Lower lobe of right lung (tissue), 2 donors: ENCODE data around the gene MMP27. TPM values are rescaled to one million over a fixed set of nuclear protein-coding genes. Genes with fewer than 3 reads are reported as not detected.

Experiments used
- ATAC-seq, 2 donors: fragments of 200-7000 bp; cut with Tn5 transposase; one replicate each; pipeline ENCODE4 v1.9.1; 2020 to 2022; ENCODE audit warnings: mild to moderate bottlenecking in 2 of 2, moderate library complexity in 2 of 2
- DNase-seq: peaks from one replicate; pipeline ENCODE4 v3.0.0-alpha.2; 2020
- H3K27ac ChIP-seq: fragments of 200-600 bp; one replicate; pipeline ENCODE4 v1.8.0; 2022
- H3K27me3 ChIP-seq: fragments of 200-600 bp; one replicate; pipeline ENCODE4 v1.8.0; 2022; ENCODE audit warnings: low read depth
- H3K36me3 ChIP-seq: fragments of 200-600 bp; one replicate; pipeline ENCODE4 v1.8.0; 2022; ENCODE audit warnings: mild to moderate bottlenecking
- H3K4me1 ChIP-seq: fragments of 200-600 bp; one replicate; pipeline ENCODE4 v1.8.0; 2022
- H3K4me3 ChIP-seq: fragments of 200-600 bp; one replicate; pipeline ENCODE4 v1.8.0; 2022; ENCODE audit warnings: mild to moderate bottlenecking
- H3K9me3 ChIP-seq: fragments of 200-600 bp; one replicate; pipeline ENCODE4 v1.8.0; 2022
- intact Hi-C: fragments of 100-400 bp; cut with DNase I; formaldehyde crosslinking; loops from one replicate; pipeline ENCODE4 v1.11.0; 2022
- total RNA-seq: library from RNA; stranded (reverse); fragmentation: NEBNext Ultra II Directional; extraction: Animal tissue kit (Norgen Biotek cat#: 25700); gene quantifications from one replicate; pipeline ENCODE4 v1.2.1, GENCODE V29; 2021
- TF ChIP-seq, protein P1 (sequence below): fragments of 200-600 bp; IDR thresholded peaks from one replicate; pipeline ENCODE4 v1.8.0; 2022; ENCODE audit warnings: antibody characterized with exemption, mild to moderate bottlenecking
- donor health status: DM: no; HTN: yes; CAD: no; lungs with severe emphysema.

Gene MMP27
- total RNA-seq, 1 donor from 2014 or later, result not detected

DNA sequence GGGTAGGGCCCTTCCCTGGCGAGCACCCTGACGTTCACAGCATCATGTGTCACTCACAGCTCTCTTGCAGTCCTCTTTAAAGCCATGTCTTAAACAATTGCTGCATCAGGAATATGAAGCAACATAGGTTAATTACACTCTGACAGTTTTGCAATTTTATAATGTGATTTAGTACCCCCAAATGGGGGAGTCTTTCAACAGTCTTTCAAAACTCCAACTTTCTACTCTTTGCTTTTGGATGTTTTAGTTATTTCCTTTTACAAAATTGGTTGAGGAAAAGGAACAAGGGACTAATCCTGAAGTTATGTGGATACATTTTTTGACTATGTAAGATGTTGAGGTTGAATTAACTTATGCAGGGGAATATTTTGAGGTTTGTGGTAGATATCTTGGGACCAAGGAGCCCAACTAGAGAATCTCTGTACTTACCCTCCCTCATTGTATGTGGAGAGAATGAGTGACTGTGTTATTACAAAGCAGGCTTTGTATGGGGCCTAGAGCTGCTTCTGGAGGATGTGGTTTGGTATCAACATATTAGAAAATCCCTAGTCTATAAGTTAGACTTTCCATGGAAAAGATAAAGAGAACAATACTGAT, 19.4 kb upstream of the MMP27 start, which contains the start of gene MMP8:
MMP8 (minus strand) TSS at position 51 of the 597 bp plus-strand sequence. CDS start 99 bp downstream, outside the sequence.
- intact Hi-C loops, result no loop called here
- TF ChIP-seq, protein P1, sequence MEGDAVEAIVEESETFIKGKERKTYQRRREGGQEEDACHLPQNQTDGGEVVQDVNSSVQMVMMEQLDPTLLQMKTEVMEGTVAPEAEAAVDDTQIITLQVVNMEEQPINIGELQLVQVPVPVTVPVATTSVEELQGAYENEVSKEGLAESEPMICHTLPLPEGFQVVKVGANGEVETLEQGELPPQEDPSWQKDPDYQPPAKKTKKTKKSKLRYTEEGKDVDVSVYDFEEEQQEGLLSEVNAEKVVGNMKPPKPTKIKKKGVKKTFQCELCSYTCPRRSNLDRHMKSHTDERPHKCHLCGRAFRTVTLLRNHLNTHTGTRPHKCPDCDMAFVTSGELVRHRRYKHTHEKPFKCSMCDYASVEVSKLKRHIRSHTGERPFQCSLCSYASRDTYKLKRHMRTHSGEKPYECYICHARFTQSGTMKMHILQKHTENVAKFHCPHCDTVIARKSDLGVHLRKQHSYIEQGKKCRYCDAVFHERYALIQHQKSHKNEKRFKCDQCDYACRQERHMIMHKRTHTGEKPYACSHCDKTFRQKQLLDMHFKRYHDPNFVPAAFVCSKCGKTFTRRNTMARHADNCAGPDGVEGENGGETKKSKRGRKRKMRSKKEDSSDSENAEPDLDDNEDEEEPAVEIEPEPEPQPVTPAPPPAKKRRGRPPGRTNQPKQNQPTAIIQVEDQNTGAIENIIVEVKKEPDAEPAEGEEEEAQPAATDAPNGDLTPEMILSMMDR, result no peak
- ATAC-seq (no peak), DNase-seq (no peak)
- no peaks in the 10 kb centered on the region for H3K4me1 ChIP-seq
- H3K9me3 ChIP-seq, result no peaks in the 10 kb centered on the region
- no peaks in the 10 kb centered on the region for H3K36me3 ChIP-seq
- no peaks in the 10 kb centered on the region for H3K27me3 ChIP-seq
- H3K4me3 ChIP-seq, result no peak within 1 kb of the TSS
- H3K27ac ChIP-seq, result no peak within 1 kb of the TSS

DNA sequence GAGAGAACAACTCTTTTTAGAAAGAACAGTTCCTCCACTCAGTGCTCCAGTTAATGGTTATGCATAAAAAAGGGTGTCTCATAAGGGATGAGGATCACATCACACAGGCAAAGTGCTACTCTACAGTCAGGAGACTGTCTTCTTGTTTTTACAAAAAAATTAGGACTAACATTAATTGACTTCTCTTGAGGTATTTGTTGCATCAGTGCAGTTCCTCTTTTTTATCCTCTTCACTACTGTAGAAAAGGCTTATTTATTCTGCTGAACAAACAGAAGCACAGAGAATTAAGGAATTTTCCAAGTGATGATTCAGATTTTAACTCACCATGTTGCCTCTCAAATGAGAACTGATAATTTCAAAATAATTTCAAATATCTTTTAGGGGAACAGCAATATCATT, 17.3 kb upstream of the MMP27 start:
- Histone ChIP-seq H3K27me3 (no peaks in the 10 kb centered on the region), H3K4me1 (no peaks in the 10 kb centered on the region), H3K27ac (no peak overlapping the region), H3K4me3 (no peak overlapping the region), H3K9me3 (no peaks in the 10 kb centered on the region), H3K36me3 (no peaks in the 10 kb centered on the region)
- ATAC-seq, result peak; percentile 41 to 53
- intact Hi-C loops, result no loop called here
- TF ChIP-seq, protein P1, result no peak
- DNase-seq, result no peak

DNA sequence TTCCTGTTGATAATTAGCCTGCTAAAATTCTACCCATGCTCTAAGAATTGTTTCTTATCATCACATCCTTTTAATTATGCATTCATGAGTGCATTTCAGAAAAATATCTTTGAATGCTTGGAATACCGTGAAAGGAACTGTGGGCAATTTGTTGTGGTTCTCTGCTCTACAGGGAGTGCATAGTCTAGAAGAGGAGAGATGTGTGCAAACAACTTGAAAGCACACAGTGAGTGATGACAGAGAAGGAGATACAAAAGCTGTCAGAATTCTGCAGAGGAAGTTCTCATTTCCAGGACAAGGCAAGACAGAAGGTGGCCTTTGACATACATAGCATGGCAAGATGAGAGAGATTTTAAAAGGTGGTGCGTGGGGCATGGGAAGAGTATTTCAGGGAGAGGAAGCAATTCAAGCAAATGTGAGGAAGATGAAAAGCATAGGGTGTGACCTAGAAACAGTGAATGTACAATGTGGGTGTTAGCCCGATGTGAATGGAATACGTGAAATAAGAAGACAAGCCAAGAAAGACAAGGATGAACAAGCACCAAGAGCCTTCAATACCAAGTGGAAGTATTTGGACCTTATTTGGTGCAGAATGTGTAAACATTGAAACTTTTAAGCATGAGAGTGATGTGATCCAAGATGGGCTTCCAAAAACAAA, 14.2 kb upstream of the MMP27 start:
- H3K4me1 ChIP-seq, result no peaks in the 10 kb centered on the region
- intact Hi-C loops, result no loop called here
- H3K27ac ChIP-seq, result no peak overlapping the region
- ATAC-seq (no peak), DNase-seq (no peak)
- no peaks in the 10 kb centered on the region for H3K27me3 ChIP-seq
- H3K9me3 ChIP-seq, result no peaks in the 10 kb centered on the region
- H3K36me3 ChIP-seq, result no peaks in the 10 kb centered on the region
- TF ChIP-seq, protein P1, result no peak
- no peak overlapping the region for H3K4me3 ChIP-seq

DNA sequence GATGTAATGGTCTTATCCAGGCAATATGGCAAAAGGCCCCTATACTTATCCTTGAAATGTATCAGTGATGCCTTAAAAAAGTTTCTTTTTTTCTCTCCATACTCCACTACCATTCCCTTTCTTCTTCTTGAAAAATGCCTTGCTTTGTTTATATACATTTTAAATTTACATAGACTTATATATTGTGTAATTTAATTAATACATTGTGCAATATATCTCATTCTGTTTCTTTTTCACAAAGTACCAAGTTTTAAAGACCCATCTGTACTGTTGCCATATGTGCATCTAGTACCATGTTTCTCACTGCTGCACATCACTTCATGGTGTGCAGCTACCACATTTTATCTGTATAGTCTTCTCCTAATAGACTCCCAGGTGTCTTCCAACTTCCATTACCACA, 11.7 kb upstream of the MMP27 start:
- TF ChIP-seq, protein P1, result no peak
- DNase-seq (no peak), ATAC-seq (no peak)
- Histone ChIP-seq H3K27ac (no peak overlapping the region), H3K4me3 (no peak overlapping the region), H3K9me3 (no peaks in the 10 kb centered on the region), H3K4me1 (no peaks in the 10 kb centered on the region), H3K36me3 (no peaks in the 10 kb centered on the region), H3K27me3 (no peaks in the 10 kb centered on the region)
- intact Hi-C loops, result no loop called here

DNA sequence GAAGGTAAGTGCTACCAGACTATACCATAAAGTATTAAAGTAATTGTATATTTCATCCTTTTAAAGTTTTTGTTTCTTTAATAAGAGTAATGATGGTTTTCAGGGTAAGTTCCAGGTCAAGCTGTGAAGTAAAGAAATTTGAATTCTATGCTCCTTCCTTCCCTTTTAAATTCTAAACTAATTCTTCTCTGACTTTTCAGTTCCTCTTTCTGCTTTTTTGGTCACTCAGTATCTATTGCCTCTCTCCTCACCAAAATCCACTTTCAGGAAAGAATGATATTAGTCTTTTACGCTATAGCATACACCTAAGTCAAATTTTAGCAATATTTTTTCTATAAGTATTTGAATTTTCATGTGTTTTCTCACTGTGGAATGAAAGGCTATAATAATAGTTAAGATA, 11.0 kb upstream of the MMP27 start:
- intact Hi-C loops, result no loop called here
- Histone ChIP-seq H3K27me3 (no peaks in the 10 kb centered on the region), H3K36me3 (no peaks in the 10 kb centered on the region), H3K9me3 (no peaks in the 10 kb centered on the region), H3K4me3 (no peak overlapping the region), H3K4me1 (no peaks in the 10 kb centered on the region), H3K27ac (no peak overlapping the region)
- no peak for ATAC-seq
- TF ChIP-seq, protein P1, result no peak
- DNase-seq, result no peak
